GM19455 (cell line): ENCODE results near the gene ODC1.

ENCODE experiments used
- ATAC-seq: cut with Tn5 transposase; IDR thresholded peaks from one replicate; pipeline ENCODE4 v1.9.1; 2021; ENCODE audit not compliant: unreplicated experiment

Gene ODC1

DNA sequence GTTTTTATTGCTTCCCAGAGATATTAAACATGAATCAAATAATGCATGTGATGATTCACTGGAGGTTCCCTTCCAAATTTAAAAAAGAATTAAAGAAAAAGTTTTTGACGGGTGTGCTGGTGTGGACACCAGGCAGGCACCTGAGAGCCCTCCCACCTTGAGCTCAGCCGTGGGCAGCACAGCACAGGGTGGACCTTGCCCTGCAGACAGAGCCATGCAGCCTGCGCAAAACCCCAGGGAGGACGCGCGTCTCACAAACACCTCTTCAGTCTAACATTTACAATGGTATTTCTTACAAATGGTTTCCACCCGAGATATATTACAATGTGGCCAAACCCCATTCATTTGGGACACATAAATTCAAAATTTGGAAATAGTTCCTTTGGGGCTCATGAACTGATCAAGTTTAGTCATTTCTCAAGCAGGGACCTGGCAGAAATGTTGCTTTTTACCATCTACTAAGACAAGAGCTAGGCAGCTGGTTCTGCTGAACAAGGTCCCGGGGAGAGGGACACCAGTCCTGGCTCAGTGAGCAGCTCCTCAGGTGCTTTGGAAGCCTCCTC lies 45.4 kb downstream of the ODC1 start:
- ATAC-seq = no peak

DNA sequence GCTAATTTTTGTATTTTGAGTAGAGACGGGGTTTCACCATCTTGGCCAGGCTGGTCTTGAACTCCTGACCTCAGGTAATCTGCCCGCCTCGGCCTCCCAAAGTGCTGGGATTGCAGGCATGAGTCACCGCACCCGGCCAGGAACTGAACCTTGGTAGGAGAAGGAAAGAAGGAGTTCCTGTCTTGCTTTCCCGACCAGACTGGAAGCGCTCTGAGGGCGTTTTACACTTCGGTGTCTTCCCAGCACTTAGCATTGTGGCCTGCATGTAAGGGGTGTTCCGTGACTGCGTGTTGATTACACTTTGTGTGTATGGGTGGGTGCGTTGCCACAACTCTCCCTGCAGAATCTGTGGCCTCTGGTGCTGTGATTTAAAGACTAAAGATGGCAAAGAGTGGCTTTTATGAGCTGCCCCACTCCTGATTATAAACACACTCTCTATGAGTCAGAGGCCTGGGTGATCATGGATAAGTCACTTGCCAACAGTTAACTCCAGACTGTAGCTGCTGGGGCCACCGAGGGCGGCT lies 46.0 kb downstream of the ODC1 start:
- ATAC-seq = no peak

DNA sequence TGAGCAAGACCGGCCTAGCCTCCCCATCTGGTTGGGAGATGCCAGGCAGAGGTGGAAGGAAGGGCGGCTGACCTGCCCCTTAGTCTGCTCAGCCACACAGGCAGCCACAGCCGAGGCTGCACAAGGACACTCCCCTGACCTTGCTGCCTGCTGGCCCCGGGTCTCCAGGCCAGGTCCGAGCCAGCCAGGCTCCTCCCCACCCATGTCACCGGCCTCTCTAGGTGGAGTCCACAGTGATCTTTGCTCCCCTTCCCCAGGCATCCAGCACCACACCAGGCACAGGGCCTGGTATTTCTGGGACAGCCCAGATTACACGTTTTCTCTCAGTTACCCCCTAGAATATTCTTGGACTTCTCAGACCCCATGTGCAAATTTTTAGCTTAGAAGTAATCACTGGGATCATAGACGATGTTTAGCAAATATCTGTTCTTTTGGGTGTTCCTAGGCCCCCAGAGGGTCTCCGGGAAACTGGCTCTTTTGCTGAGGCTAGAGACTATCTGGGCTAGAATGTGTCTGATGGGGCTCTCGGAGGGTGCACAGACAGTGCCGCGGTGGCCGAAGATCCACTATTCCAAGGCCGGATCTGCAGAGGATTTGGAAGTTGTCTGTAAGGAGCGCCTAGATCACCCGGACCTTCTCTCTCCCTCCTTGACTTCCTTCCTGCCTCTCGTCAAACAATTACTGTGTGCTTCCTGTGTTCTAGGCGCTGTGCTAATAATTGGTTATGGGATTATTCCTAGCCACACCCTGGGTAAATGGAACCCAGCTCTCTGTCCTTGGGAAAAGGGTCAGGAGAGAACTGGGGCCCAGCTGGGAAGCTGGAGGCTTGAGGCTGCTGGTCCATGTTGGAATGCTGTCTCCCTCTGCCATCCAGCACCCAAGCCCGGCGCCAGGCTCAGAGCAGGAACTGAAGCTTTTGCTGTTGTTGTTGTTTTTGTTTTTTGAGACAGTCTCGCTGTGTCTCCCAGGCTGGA lies 46.9 kb downstream of the ODC1 start:
- ATAC-seq = no peak

DNA sequence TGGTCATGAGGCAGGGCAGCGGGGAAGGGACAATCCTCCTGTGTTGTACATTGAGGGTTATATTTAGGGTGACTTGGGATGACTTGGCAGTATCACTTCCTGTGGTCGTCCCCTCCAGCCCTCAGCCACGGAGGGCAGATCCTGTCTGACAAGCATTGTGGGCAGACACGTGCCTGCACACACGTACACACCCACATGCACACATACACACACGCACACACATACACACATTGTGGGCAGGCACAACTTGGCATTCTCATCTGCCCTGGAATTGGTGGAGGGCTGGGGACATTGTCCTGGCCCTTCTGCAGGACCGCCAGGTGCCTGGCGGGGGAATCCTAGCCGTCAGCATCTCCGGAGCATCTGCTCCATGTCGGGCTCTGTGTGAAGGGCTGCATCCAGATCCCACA lies 47.6 kb downstream of the ODC1 start:
- no peak for ATAC-seq

DNA sequence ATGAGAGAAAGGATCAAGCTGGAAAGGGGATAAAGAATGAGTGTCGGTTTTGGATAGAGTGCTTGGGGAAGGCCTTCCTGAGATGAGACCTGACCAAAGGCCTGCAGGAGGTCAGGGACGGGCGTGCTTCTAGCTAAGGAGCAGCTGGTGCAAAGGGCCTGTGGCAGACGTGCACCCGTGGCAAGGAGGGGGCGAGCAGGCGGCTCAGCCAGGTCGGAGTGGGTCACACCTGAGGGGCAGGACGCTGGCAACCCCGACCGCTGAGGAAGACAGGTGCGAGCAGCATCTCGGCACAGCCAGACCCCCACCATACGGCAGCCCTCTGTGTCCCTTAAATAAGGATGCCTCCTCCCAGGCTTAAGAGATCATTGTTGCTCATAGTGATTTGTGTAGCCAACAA lies 48.1 kb downstream of the ODC1 start:
- ATAC-seq = no peak

DNA sequence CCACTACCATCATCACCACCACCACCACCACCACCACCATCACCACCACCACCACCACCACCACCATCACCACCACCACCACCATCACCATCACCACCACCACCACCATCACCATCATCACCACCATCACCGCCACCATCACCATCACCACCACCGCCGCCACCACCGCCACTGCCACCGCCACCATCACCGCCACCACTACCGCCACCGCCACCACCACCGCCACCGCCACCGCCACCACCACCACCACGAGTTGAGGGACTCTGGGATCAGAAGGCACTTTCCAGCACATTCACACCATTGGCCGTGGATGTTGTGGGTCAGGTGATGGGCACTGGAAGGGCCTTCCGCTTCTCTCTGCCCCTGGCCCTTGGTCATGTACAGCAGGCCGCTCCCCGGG lies 48.8 kb downstream of the ODC1 start:
- no peak for ATAC-seq

DNA sequence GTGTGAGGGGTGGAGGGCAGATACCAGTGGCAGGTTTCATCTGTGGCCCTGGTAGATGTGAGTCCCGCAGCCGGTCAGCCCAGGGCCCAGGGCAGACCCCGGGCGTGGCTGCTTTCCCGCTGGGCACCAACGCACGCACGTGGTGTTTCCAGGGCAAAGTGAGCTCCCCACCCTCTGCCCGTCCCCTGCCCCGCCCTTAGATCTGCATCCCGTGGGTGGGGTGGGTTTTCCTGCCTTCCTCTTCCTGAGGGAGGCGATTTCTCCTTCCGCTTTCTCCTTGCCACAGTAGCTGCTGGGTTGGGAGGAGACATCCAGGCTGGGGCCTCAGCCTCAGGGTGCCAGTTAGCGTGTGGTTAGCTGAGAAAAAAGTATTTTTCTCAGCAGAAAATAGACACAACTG lies 49.6 kb downstream of the ODC1 start:
- no peak for ATAC-seq

DNA sequence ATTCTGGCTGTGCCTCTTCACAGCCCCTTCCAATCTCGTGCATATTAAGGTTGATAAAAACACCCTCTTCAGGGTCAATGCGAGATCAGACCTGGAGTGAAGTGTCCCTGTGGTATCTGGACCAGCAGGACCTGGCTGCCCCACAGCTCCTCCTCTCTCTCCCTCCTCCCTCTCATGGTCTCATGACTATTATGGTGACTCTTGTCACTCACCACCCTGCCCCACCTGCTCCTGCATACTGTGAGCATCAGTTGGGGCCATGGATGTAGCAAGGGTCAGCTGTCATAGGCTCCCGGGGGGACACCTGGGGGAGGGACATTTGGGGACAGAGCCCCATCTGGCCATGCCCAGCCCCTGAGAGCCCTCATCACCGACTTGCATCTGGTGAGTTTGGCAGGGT lies 50.2 kb downstream of the ODC1 start:
- ATAC-seq = no peak

DNA sequence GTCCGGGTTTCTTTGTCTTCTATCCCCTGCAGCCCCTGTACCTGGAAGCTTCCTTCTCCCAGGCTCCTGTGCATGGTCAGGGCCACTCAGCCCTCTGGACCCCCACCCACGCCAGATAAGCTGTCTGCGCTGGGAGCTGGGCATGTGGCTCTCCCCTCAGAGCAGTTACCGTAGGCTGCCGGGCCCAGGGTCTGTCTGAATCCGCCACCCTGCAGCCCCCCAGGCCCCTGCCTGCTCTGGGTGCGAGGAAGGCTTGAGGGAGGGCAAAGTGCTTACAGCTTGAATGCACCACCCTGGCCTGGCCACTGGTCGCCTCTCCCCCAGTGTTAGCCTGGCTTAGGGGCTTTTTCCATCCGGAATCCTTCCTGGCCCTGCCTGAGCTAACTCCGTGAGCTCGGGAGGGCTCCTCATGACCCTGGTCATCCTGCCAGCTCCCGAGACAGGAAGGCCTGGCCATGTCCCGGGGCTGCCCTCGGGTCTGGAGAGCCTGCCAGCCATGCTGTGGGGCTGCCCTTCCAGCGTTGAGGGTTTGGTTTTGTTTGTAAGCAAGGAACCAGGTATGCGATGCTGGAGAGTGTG lies 50.7 kb downstream of the ODC1 start:
- ATAC-seq = no peak

DNA sequence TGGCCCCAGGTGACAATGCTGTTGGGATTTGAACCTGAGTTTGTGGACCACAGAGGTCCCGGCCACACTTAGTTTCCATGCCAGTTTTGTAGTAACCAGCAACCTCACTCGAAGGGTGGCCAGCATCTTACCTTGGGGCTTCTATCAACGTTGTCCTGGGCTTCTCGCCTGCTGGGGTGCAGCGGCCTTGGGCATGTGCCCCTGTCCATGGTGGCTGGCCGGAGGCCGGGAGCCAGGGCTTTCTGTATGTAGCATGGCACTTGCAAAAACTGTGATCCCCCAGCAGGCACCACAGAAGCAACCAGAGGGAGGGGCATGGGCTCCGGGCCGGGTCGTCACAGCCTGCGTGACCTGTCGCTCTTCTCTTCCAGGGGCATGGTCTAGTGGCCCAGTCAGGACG lies 51.7 kb downstream of the ODC1 start:
- no peak for ATAC-seq

DNA sequence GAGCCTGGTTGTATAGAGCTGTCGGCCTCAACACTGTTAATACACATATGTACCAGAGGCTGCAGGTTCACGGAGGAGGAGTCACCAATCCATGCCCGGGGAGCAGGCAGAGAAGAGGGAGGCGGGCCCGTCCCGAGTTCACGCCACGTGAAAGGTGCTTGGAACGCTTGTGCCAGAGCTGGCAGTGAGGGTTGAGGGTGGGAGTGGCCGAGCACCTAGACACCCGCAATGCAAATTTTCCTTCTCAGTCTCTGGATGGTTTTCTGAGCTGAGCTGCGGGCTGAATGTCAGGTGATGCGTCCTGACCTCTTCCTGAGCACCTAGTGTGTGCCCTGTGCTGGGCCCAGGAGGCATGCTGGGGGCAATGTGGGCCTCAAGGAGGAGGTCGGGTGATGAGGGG lies 52.2 kb downstream of the ODC1 start:
- no peak for ATAC-seq

DNA sequence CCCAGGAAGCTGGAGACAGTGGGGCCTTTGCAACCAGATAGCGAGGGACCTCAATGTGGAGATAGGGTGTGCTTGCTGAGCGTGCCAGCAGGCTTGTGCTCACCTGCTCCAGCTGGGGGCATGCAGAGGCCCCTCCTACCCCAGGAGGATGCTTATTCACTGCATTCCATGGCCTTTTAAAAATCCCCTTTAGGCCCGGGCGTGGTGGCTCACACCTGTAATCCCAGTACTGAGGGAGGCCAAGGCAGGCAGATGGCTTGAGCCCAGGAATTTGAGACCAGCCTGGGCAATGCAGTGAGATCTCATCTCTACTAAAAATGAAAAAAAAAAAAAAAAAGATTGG lies 54.5 kb downstream of the ODC1 start:
- no peak for ATAC-seq

DNA sequence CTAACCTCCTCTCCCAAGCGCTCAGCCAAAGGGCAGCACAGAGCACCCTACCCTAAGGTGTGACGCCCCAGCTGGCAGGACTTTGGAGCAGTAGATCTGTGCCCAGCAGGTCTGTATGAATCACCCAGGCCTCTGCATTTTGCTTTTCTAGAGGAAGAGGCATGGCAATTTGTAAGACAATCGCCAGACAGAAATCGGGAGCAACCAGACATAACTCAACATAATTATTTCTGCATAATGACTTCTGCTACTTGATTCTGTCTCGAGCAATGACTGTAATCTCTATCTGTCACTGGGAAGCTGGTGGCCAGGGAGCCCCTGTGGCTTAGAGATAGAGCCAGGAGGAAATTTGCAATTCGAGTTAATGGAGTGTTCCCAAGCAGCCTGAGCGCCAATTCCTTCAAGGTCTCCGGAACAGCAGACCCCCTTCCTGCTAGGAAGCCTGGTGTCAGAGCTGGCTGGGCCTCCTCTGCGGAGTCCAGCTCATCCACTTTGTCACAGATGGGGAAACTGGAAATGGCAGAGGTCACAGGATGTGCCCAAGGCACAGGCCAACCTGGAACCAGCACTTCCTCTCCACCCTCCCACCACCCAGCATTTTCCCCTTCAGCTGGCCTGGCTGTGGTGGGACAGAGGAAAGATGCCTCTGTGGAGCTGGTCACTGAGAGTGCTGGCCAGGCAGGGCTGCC lies 55.0 kb downstream of the ODC1 start:
- ATAC-seq = no peak

DNA sequence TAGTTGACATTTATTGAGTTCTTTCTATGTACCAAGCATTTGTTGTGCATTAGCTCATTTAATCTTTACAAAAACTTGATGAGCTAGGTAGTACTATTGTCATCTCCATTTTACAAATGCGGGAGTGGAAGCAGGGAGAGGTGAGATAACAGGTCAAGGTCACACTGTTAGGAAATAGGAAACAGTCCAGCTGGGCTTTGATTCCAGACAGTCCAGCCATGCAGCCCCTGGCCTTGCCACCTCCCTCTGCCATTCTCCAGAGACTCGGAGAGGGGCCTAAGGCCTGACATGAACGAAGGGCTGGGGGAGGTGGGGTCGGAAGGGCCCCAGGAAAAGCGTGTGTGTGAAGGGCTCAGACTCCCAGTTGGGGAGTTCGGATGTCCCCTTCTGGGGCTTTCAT lies 55.6 kb downstream of the ODC1 start:
- ATAC-seq = no peak

DNA sequence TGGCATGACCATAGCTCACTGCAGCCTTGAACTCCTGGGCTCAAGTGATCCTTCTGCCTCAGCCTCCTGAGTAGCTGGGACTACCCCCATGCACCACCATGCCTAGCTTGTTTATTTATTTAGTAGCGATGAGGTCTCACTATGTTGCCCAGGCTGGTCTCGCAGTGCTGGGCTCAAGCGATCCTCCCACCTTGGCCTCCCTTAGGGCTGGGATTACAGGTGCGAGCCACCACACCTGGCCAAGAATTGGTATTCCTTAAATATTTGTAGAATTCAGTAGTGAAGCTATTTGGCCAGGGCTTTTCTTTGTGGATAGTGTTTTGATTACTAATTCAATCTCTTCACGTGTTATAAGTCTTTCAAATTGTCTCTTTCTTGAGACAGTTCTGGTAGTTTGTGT lies 56.0 kb downstream of the ODC1 start:
- no peak for ATAC-seq

DNA sequence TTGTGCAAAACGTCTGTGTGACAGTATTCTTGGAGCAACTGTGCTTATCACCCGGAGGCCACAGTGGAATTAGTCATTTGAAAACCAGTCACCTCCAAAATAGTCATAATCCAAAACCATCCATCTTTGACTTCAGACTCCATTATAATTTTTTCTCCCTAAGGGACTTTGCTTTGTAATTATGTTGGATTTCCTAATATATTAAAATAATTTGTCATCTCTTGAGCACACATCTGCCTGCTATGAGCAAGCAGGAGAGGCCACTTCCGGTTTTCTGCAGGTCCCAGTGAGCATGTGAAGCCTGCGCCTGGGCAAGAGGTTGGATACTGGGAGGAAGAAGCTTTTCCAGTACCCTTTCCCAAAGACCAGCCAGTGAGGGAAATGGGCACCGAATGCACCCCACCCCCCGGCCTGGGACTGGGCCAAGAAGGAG lies 57.7 kb downstream of the ODC1 start:
- ATAC-seq = no peak
